ENCODE results near the gene CYLC2.

Gene CYLC2
- 0 to 0.07 reads per million in 2 donors for total RNA-seq

GRCh38 chr9:102995033-102995432, at the start of gene CYLC2:
CYLC2 (plus strand) TSS chr9:102995333; CDS start chr9:102995381, 48 bp downstream.
- DNase-seq = no peak

GRCh38 chr9:102950346-102950745, 44.8 kb upstream of the CYLC2 start:
- no peak for DNase-seq

GRCh38 chr9:102966999-102967398, 28.1 kb upstream of the CYLC2 start:
- no peak for DNase-seq

GRCh38 chr9:102967979-102968378, 27.2 kb upstream of the CYLC2 start:
- no peak for DNase-seq

- no peak for DNase-seq
These were observed 22.4 kb upstream of the CYLC2 start for GRCh38 chr9:102972780-102973179.

GRCh38 chr9:102974530-102974929, 20.6 kb upstream of the CYLC2 start:
- DNase-seq = no peak

GRCh38 chr9:102975251-102975650, 19.9 kb upstream of the CYLC2 start:
- no peak for DNase-seq

GRCh38 chr9:102985162-102985895, 9.8 kb upstream of the CYLC2 start:
- DNase-seq = no peak

- no peak for DNase-seq
These were observed 8.7 kb upstream of the CYLC2 start for GRCh38 chr9:102986425-102986824.

- DNase-seq = no peak
These were observed 8.6 kb downstream of the CYLC2 start for GRCh38 chr9:103003689-103004088.

- no peak for DNase-seq
These were observed 19.1 kb downstream of the CYLC2 start for GRCh38 chr9:103014242-103014641.

- DNase-seq = no peak
These were observed 30.7 kb downstream of the CYLC2 start for GRCh38 chr9:103025796-103026195.

GRCh38 chr9:103037508-103038477, 42.7 kb downstream of the CYLC2 start:
- DNase-seq = no peak

- DNase-seq = no peak
These were observed 46.8 kb downstream of the CYLC2 start for GRCh38 chr9:103041961-103042360.
